ENCODE data around the gene GPR152. TPM values are rescaled to one million over a fixed set of nuclear protein-coding genes. Genes with fewer than 3 reads are reported as not detected.

The GPR152 gene
- total and polyA plus RNA-seq, 2 donors (not counting 3 experiments of a cell fraction or from before 2014, with no cell fraction given), result not detected

DNA sequence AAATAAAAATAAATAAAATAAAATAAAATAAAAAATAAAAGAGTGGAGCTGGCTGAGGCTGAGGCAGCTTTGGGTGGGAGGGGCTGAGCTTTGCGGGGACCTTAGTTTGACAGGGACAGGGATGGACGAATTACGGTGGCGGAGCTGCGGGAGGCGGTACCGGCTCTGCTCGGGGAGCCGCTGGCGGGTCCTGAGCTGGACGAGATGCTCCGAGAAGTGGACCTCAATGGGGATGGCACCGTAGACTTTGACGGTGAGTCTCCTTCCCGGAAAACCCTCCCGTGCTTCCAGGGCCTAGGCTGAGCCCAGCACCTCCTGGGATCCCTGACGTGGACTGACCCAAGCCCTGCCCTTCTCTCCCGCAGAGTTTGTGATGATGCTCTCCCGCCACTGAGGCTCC is 5.7 kb upstream of the GPR152 start:
- H3K9me3 ChIP-seq (replicated peaks; ENCODE audit: control insufficient read depth, insufficient read depth, low read length), result no peaks in the 10 kb centered on the region
- dilution Hi-C loops (cut with MboI; ENCODE audit: extremely low pct_ligation_motif_present, low sequenced_read_pairs), result no loop called here
- no TSS peak for BruUV-seq (replicated peaks)
- no peak overlapping the region for H3K4me2 ChIP-seq (ENCODE audit: insufficient read depth, low read length)
- no peak for FAIRE-seq
- H3K27ac ChIP-seq (ENCODE audit: insufficient read depth, low read depth, low read length), result no peak overlapping the region
- H3K4me3 ChIP-seq (replicated peaks in 1 of 3; ENCODE audit: insufficient read depth in 1 of 3, low read depth in 1 of 3, low read length in 3 of 3), result no peak overlapping the region
- TF ChIP-seq, protein P1, sequence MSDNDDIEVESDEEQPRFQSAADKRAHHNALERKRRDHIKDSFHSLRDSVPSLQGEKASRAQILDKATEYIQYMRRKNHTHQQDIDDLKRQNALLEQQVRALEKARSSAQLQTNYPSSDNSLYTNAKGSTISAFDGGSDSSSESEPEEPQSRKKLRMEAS (IDR thresholded peaks at IDR 0.05; ENCODE audit: insufficient read depth, insufficient read length), result no peak
- TF ChIP-seq MYC (IDR thresholded peaks at IDR 0.05; ENCODE audit: low read depth, low read length) (no peak), EZH2 (IDR thresholded peaks at IDR 0.05; ENCODE audit: borderline replicate concordance, low read depth, low read length, severe bottlenecking) (no peak), JUN (IDR thresholded peaks at IDR 0.05; ENCODE audit: borderline replicate concordance, insufficient read depth, insufficient read length, low read depth) (no peak), POLR2AphosphoS5 (IDR thresholded peaks at IDR 0.05; ENCODE audit: insufficient read depth, low read depth, low read length) (no peak), POLR2A (IDR thresholded peaks at IDR 0.05; ENCODE audit: low read depth, low read length) (no peak), GATA2 (IDR thresholded peaks at IDR 0.05; ENCODE audit: insufficient read depth, insufficient read length, low read depth, low read length) (no peak), FOS (IDR thresholded peaks at IDR 0.05; ENCODE audit: borderline replicate concordance, insufficient read depth, low read length) (no peak)
- TF ChIP-seq, protein P2, sequence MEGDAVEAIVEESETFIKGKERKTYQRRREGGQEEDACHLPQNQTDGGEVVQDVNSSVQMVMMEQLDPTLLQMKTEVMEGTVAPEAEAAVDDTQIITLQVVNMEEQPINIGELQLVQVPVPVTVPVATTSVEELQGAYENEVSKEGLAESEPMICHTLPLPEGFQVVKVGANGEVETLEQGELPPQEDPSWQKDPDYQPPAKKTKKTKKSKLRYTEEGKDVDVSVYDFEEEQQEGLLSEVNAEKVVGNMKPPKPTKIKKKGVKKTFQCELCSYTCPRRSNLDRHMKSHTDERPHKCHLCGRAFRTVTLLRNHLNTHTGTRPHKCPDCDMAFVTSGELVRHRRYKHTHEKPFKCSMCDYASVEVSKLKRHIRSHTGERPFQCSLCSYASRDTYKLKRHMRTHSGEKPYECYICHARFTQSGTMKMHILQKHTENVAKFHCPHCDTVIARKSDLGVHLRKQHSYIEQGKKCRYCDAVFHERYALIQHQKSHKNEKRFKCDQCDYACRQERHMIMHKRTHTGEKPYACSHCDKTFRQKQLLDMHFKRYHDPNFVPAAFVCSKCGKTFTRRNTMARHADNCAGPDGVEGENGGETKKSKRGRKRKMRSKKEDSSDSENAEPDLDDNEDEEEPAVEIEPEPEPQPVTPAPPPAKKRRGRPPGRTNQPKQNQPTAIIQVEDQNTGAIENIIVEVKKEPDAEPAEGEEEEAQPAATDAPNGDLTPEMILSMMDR (IDR thresholded peaks at IDR 0.05; ENCODE audit: extremely low read depth in 1 of 2, insufficient read depth in 1 of 2, low read depth in 1 of 2, low read length in 2 of 2), result no peak
- no peaks in the 10 kb centered on the region for H3K9me1 ChIP-seq (replicated peaks; ENCODE audit: control insufficient read depth, extremely low read depth, insufficient read depth, low read length)
- H3K27me3 ChIP-seq (ENCODE audit: control insufficient read depth in 2 of 2, insufficient read depth in 2 of 2, low read length in 2 of 2), result no peaks in the 10 kb centered on the region
- no peaks in the 10 kb centered on the region for H3K79me2 ChIP-seq (ENCODE audit: control insufficient read depth, insufficient read depth, low read length)
- ChIA-PET POLR2A (interaction anchor here (0.7 kb wide), 1 partner anchor 17 kb away, joined by 3 read pairs; no protein-coding TSS in a partner anchor), CTCF (no interaction called here)
- no peaks in the 10 kb centered on the region for H3K36me3 ChIP-seq (ENCODE audit: control insufficient read depth in 2 of 2, extremely low read depth in 1 of 2, insufficient read depth in 2 of 2, low read length in 2 of 2)
- intact Hi-C loops (cut with micrococcal nuclease), result no loop called here
- DNase-seq (ENCODE audit: low read depth, low spot score), result no peak
- H2AFZ ChIP-seq (ENCODE audit: low read depth, low read length), result no peak overlapping the region
- H3K9ac ChIP-seq (replicated peaks; ENCODE audit: extremely low read depth, insufficient read depth, low read length), result no peak overlapping the region
- H3K4me1 ChIP-seq (ENCODE audit: control insufficient read depth, extremely low read depth, insufficient read depth, low read length), result no peaks in the 10 kb centered on the region
- no peaks in the 10 kb centered on the region for H4K20me1 ChIP-seq (replicated peaks; ENCODE audit: control insufficient read depth, extremely low read depth, insufficient read depth, low read length)

Data from endothelial cell of umbilical vein (primary cell).